GM12878 (cell line): ENCODE data around the gene TMEM144. TPM values are rescaled to one million over a fixed set of nuclear protein-coding genes. Genes with fewer than 3 reads are reported as not detected.

ENCODE experiments used
- ATAC-seq: fragments of 200-7000 bp; cut with Tn5 transposase; 3 replicates; pipeline ENCODE4 v1.9.1; 2020; ENCODE audit warnings: mild to moderate bottlenecking, moderate library complexity
- BruUV-seq: library from RNA; stranded (reverse); fragments of 400-500 nt; replicated peaks from 2 replicates; lab custom pipeline; 2021; lab: Mats Ljungman, UMichigan
- CTCF ChIA-PET: fragments of 300-600 bp; sonication (Branson Sonifier 250); formaldehyde crosslinking; extraction: SDS; loops from one replicate; lab custom pipeline; 2021; ENCODE audit warnings: inconsistent platforms; lab: Yijun Ruan, JAX
- POLR2A ChIA-PET: fragments of 350-600 bp; formaldehyde crosslinking; extraction: SDS; loops from one replicate; lab custom pipeline; 2021; ENCODE audit warnings: inconsistent platforms; lab: Charles Lee
- RAD21 ChIA-PET: fragments of 300-600 bp; sonication (Branson Sonifier 250); formaldehyde crosslinking; loops from one replicate; lab custom pipeline; 2023; ENCODE audit warnings: antibody characterized with exemption; ENCODE audit not compliant: unreplicated experiment; lab: Charles Lee
- SMC1A ChIA-PET: fragments of 300-600 bp; sonication (Branson Sonifier 250); formaldehyde crosslinking; loops from one replicate; lab custom pipeline; 2023; ENCODE audit not compliant: unreplicated experiment, uncharacterized antibody; lab: Charles Lee
- DNase-seq: peaks from one replicate; pipeline ENCODE4 v3.0.0-alpha.2; 2011; ENCODE audit warnings: low read depth, low spot score
- FAIRE-seq: peaks from 3 replicates; lab custom pipeline; 2011; peaks lifted over from hg19 to GRCh38; lab: Jason Lieb, UNC
- H2AFZ ChIP-seq: 2 replicates; pipeline ENCODE4 v1.6.0; 2011; ENCODE audit warnings: low read depth, low read length, control low read depth; ENCODE audit not compliant: control insufficient read depth
- H3K27ac ChIP-seq: 2 replicates; pipeline ENCODE4 v1.5.1; 2011; ENCODE audit warnings: control low read depth; ENCODE audit not compliant: control insufficient read depth, insufficient read depth
- H3K27me3 ChIP-seq, 2 experiments: replicated peaks in 1 of 2; 2 replicates each; pipeline versions ENCODE4 v1.6.0 to v1.6.1; 2011; ENCODE audit warnings: low read length in 1 of 2; ENCODE audit not compliant: control insufficient read depth in 2 of 2, insufficient read depth in 2 of 2
- H3K36me3 ChIP-seq, 2 experiments: 2 replicates each; pipeline ENCODE4 v1.5.1; 2011; ENCODE audit warnings: low read length in 1 of 2; ENCODE audit not compliant: control insufficient read depth in 2 of 2, insufficient read depth in 2 of 2
- H3K4me1 ChIP-seq: 2 replicates; pipeline ENCODE4 v1.6.1; 2011; ENCODE audit warnings: mild to moderate bottlenecking, low read length, moderate library complexity, mixed read lengths; ENCODE audit not compliant: control insufficient read depth, insufficient read depth
- H3K4me2 ChIP-seq: 2 replicates; pipeline ENCODE4 v1.6.0; 2011; ENCODE audit warnings: control low read depth; ENCODE audit not compliant: control insufficient read depth, insufficient read depth
- H3K4me3 ChIP-seq: fragments of 200-600 bp; sonication (generic); 2 replicates; pipeline ENCODE4 v1.5.1; 2016
- H3K79me2 ChIP-seq: 2 replicates; pipeline ENCODE4 v1.6.0; 2011; ENCODE audit warnings: low read length; ENCODE audit not compliant: control insufficient read depth, insufficient read depth
- H3K9ac ChIP-seq: 2 replicates; pipeline ENCODE4 v1.8.0; 2011; ENCODE audit warnings: low read length, control low read depth, mixed read lengths; ENCODE audit not compliant: control insufficient read depth, insufficient read depth
- H3K9me3 ChIP-seq: replicated peaks from 3 replicates; pipeline ENCODE4 v1.5.1; 2011; ENCODE audit warnings: mild to moderate bottlenecking, low read length; ENCODE audit not compliant: control insufficient read depth, insufficient read depth
- H4K20me1 ChIP-seq: 2 replicates; pipeline ENCODE4 v1.6.0; 2011; ENCODE audit not compliant: control insufficient read depth, insufficient read depth
- CHD1 ChIP-seq: IDR thresholded peaks from 2 replicates; pipeline ENCODE4 v1.6.1; 2012; ENCODE audit warnings: low read depth, low read length, improper control_type of control experiment
- FOXK2 ChIP-seq: fragments of 450-650 bp; IDR thresholded peaks from 2 replicates; pipeline ENCODE4 v1.6.1; 2017; ENCODE audit warnings: mild to moderate bottlenecking, moderate library complexity
- KDM1A ChIP-seq: fragments of 200-600 bp; sonication (generic); IDR thresholded peaks from 2 replicates; pipeline ENCODE4 v1.6.1; 2016; ENCODE audit warnings: borderline replicate concordance
- MEF2A ChIP-seq: IDR thresholded peaks from 2 replicates; pipeline ENCODE4 v1.6.1; 2011; ENCODE audit warnings: low read depth, mild to moderate bottlenecking, low read length, moderate library complexity; ENCODE audit not compliant: insufficient read depth
- NFYB ChIP-seq: IDR thresholded peaks from 2 replicates; pipeline ENCODE4 v1.6.1; 2011; ENCODE audit warnings: low read depth, mild to moderate bottlenecking, low read length, improper control_type of control experiment, moderate library complexity; ENCODE audit not compliant: insufficient read depth
- RAD51 ChIP-seq: fragments of 450-650 bp; IDR thresholded peaks from 2 replicates; pipeline ENCODE4 v1.6.1; 2016; ENCODE audit warnings: moderate library complexity, mild to moderate bottlenecking, inconsistent platforms
- SP1 ChIP-seq: IDR thresholded peaks from one replicate; pipeline ENCODE4 v1.6.1; 2011; ENCODE audit warnings: low read depth, low read length
- YBX1 ChIP-seq: fragments of 450-650 bp; IDR thresholded peaks from 2 replicates; pipeline ENCODE4 v1.6.1; 2016; ENCODE audit warnings: antibody characterized with exemption
- WGBS: methylation state at CpG from one replicate; pipeline ENCODE4 v1.1.6; 2016; ENCODE audit warnings: low lambda C conversion rate; ENCODE audit not compliant: insufficient replicate concordance, insufficient coverage; ENCODE audit errors: missing lambda C conversion rate; 5-methylcytosine and 5-hydroxymethylcytosine counted together
- in situ Hi-C: fragments of 300-500 bp; cut with MboI; formaldehyde crosslinking; loops from 9 replicates; pipeline ENCODE4 v1.14.3; 2018; ENCODE audit warnings: mixed read lengths
- intact Hi-C: fragments of 100-400 bp; cut with micrococcal nuclease; formaldehyde crosslinking; loops from one replicate; pipeline ENCODE4 v1.14.2; 2022; ENCODE audit not compliant: unreplicated experiment
- polyA plus RNA-seq, 11 experiments: library from polyadenylated mRNA; depleted of rRNA in 4 of 11; unstranded in 6 of 11; stranded (reverse) in 5 of 11; fragments of >200 nt; fragmentation: Nextera tagmentation in 4 of 11; fragmentation: Illumina TruSeq in 1 of 11; extraction: Ambion mirVana in 4 of 11; extraction: Trizol in 1 of 11; gene quantifications; 1 replicate in 1 of 11; 2 replicates in 10 of 11; pipeline versions ENCODE4 v1.2.1 to v1.2.3, GENCODE V29; 2011 to 2016; ENCODE audit warnings: inconsistent platforms in 2 of 11, missing spikeins in 2 of 11, low read depth in 1 of 11
- total RNA-seq, 4 experiments: library from RNA; depleted of rRNA in 3 of 4; stranded (reverse); fragments of >200 nt in 3 of 4; fragmentation: Illumina TruSeq in 1 of 4; extraction: Trizol in 1 of 4; gene quantifications; 2 replicates each; pipeline versions ENCODE4 v1.2.1 to v1.2.3, GENCODE V29; 2013 to 2021
- TF ChIP-seq, protein P1 (sequence below): IDR thresholded peaks from 2 replicates; pipeline ENCODE4 v1.6.1; 2011; ENCODE audit warnings: borderline replicate concordance, low read depth, mild to moderate bottlenecking, moderate library complexity, low read length; ENCODE audit not compliant: insufficient read depth, poor library complexity, severe bottlenecking
- TF ChIP-seq, protein P2 (sequence below): fragments of 450-650 bp; IDR thresholded peaks from 2 replicates; pipeline ENCODE4 v1.6.1; 2017; ENCODE audit warnings: mild to moderate bottlenecking, moderate library complexity
- TF ChIP-seq, protein P3 (sequence below): fragments of 450-650 bp; conservative IDR thresholded peaks from 2 replicates; pipeline ENCODE4 v1.6.1; 2017; ENCODE audit warnings: mild to moderate bottlenecking, moderate library complexity
- TF ChIP-seq, protein P4 (sequence below): IDR thresholded peaks from 2 replicates; pipeline ENCODE4 v1.6.1; 2012; ENCODE audit warnings: low read length, inconsistent platforms

TMEM144 gene
- total and polyA plus RNA-seq, 10 of the 15 experiments (the other 5 are each of a cell fraction or from before 2014, with no cell fraction given), result 0.08 to 1.8 (median 1.4) TPM

DNA sequence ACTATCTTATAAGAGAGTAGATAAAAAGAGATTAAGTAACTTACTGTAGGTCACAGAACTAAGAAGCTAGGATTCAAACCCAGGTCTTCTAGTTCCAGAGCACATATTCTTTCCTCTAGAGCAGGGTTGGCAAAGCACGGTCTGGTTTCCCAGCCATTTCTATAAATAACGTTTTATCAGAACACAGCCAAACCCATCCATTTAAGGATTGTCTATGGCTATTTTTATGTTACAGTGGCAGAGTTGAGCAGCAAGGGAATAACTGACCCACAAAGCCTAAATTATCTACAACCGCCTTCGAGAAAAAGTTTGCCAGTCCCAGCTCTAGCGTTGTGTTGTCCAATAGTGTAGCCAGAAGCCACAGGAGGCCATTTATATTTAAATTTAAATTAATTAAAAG is 7.5 kb downstream of the TMEM144 start:
- intact Hi-C loops, result no loop called here
- TF ChIP-seq FOXK2 (no peak), NFYB (no peak), MEF2A (no peak), CHD1 (no peak), SP1 (no peak), RAD51 (no peak), KDM1A (no peak), YBX1 (no peak)
- TF ChIP-seq, protein P1, sequence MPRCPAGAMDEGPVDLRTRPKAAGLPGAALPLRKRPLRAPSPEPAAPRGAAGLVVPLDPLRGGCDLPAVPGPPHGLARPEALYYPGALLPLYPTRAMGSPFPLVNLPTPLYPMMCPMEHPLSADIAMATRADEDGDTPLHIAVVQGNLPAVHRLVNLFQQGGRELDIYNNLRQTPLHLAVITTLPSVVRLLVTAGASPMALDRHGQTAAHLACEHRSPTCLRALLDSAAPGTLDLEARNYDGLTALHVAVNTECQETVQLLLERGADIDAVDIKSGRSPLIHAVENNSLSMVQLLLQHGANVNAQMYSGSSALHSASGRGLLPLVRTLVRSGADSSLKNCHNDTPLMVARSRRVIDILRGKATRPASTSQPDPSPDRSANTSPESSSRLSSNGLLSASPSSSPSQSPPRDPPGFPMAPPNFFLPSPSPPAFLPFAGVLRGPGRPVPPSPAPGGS, result no peak
- TF ChIP-seq, protein P2, sequence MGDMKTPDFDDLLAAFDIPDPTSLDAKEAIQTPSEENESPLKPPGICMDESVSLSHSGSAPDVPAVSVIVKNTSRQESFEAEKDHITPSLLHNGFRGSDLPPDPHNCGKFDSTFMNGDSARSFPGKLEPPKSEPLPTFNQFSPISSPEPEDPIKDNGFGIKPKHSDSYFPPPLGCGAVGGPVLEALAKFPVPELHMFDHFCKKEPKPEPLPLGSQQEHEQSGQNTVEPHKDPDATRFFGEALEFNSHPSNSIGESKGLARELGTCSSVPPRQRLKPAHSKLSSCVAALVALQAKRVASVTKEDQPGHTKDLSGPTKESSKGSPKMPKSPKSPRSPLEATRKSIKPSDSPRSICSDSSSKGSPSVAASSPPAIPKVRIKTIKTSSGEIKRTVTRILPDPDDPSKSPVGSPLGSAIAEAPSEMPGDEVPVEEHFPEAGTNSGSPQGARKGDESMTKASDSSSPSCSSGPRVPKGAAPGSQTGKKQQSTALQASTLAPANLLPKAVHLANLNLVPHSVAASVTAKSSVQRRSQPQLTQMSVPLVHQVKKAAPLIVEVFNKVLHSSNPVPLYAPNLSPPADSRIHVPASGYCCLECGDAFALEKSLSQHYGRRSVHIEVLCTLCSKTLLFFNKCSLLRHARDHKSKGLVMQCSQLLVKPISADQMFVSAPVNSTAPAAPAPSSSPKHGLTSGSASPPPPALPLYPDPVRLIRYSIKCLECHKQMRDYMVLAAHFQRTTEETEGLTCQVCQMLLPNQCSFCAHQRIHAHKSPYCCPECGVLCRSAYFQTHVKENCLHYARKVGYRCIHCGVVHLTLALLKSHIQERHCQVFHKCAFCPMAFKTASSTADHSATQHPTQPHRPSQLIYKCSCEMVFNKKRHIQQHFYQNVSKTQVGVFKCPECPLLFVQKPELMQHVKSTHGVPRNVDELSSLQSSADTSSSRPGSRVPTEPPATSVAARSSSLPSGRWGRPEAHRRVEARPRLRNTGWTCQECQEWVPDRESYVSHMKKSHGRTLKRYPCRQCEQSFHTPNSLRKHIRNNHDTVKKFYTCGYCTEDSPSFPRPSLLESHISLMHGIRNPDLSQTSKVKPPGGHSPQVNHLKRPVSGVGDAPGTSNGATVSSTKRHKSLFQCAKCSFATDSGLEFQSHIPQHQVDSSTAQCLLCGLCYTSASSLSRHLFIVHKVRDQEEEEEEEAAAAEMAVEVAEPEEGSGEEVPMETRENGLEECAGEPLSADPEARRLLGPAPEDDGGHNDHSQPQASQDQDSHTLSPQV, result no peak
- TF ChIP-seq, protein P3, sequence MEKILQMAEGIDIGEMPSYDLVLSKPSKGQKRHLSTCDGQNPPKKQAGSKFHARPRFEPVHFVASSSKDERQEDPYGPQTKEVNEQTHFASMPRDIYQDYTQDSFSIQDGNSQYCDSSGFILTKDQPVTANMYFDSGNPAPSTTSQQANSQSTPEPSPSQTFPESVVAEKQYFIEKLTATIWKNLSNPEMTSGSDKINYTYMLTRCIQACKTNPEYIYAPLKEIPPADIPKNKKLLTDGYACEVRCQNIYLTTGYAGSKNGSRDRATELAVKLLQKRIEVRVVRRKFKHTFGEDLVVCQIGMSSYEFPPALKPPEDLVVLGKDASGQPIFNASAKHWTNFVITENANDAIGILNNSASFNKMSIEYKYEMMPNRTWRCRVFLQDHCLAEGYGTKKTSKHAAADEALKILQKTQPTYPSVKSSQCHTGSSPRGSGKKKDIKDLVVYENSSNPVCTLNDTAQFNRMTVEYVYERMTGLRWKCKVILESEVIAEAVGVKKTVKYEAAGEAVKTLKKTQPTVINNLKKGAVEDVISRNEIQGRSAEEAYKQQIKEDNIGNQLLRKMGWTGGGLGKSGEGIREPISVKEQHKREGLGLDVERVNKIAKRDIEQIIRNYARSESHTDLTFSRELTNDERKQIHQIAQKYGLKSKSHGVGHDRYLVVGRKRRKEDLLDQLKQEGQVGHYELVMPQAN, result no peak
- TF ChIP-seq, protein P4, sequence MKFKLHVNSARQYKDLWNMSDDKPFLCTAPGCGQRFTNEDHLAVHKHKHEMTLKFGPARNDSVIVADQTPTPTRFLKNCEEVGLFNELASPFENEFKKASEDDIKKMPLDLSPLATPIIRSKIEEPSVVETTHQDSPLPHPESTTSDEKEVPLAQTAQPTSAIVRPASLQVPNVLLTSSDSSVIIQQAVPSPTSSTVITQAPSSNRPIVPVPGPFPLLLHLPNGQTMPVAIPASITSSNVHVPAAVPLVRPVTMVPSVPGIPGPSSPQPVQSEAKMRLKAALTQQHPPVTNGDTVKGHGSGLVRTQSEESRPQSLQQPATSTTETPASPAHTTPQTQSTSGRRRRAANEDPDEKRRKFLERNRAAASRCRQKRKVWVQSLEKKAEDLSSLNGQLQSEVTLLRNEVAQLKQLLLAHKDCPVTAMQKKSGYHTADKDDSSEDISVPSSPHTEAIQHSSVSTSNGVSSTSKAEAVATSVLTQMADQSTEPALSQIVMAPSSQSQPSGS, result no peak

More for the DNA sequence above, 7.5 kb downstream of the TMEM144 start:
- RAD21 ChIA-PET, result no interaction called here
- no peaks in the 10 kb centered on the region for H3K9me3 ChIP-seq
- BruUV-seq, result no TSS peak
- H3K79me2 ChIP-seq, result no peaks in the 10 kb centered on the region
- no peaks in the 10 kb centered on the region for H3K36me3 ChIP-seq
- no peaks in the 10 kb centered on the region for H3K4me1 ChIP-seq
- ATAC-seq, result no peak
- DNase-seq, result no peak
- FAIRE-seq, result no peak
- no peak overlapping the region for H3K4me2 ChIP-seq
- H3K27ac ChIP-seq, result no peak overlapping the region
- SMC1A ChIA-PET, result no interaction called here
- no peaks in the 10 kb centered on the region for H4K20me1 ChIP-seq
- CTCF ChIA-PET, result no interaction called here
- 42% methylated on average over 5 of the region's 5 CpGs for WGBS
- H3K27me3 ChIP-seq, result no peaks in the 10 kb centered on the region
- POLR2A ChIA-PET, result no interaction called here
- in situ Hi-C loops, result no loop called here
- no peak overlapping the region for H3K4me3 ChIP-seq
- H3K9ac ChIP-seq, result no peak overlapping the region
- H2AFZ ChIP-seq, result no peak overlapping the region
